DMS79 treated with DMSO at 0.1 percent for 48 hours (cell line): ENCODE data around the gene ZFYVE9.
"Not testable (repeated sequence)": the region's sequence is repeated elsewhere in the genome, so short reads cannot be mapped to it uniquely, and the experiment has no call there.

Source experiments
- DNase-seq: peaks from one replicate; lab custom pipeline; 2025; lab: John Stamatoyannopoulos, UW

The ZFYVE9 gene

GRCh38 chr1:52145137-52145536, 3.2 kb downstream of the ZFYVE9 start:
- no peak for DNase-seq

- not testable (repeated sequence) for DNase-seq
Observed at GRCh38 chr1:52150445-52150844, 8.6 kb downstream of the ZFYVE9 start.

- DNase-seq: no peak
Observed at GRCh38 chr1:52150946-52151345, 9.1 kb downstream of the ZFYVE9 start.

- no peak for DNase-seq
Observed at GRCh38 chr1:52152572-52152971, 10.7 kb downstream of the ZFYVE9 start.

GRCh38 chr1:52153010-52153409, 11.1 kb downstream of the ZFYVE9 start:
- DNase-seq: no peak

- no peak for DNase-seq
Observed at GRCh38 chr1:52153898-52154297, 12.0 kb downstream of the ZFYVE9 start.

- no peak for DNase-seq
Observed at GRCh38 chr1:52156460-52156859, 14.6 kb downstream of the ZFYVE9 start.

GRCh38 chr1:52157582-52157981, 15.7 kb downstream of the ZFYVE9 start:
- DNase-seq: no peak

- DNase-seq: no peak
Observed at GRCh38 chr1:52158218-52158617, 16.3 kb downstream of the ZFYVE9 start.

- no peak for DNase-seq
Observed at GRCh38 chr1:52159033-52159789, 17.3 kb downstream of the ZFYVE9 start.

- no peak for DNase-seq
Observed at GRCh38 chr1:52162947-52163346, 21.1 kb downstream of the ZFYVE9 start.

GRCh38 chr1:52164604-52165003, 22.7 kb downstream of the ZFYVE9 start:
- no peak for DNase-seq

- no peak for DNase-seq
Observed at GRCh38 chr1:52166996-52167753, 25.3 kb downstream of the ZFYVE9 start.

GRCh38 chr1:52168373-52169080, 26.6 kb downstream of the ZFYVE9 start:
- no peak for DNase-seq

- not testable (repeated sequence) for DNase-seq
Observed at GRCh38 chr1:52171149-52171548, 29.3 kb downstream of the ZFYVE9 start.

- no peak for DNase-seq
Observed at GRCh38 chr1:52179073-52179472, 37.2 kb downstream of the ZFYVE9 start.

- no peak for DNase-seq
Observed at GRCh38 chr1:52180176-52180575, 38.3 kb downstream of the ZFYVE9 start.

- not testable (repeated sequence) for DNase-seq
Observed at GRCh38 chr1:52181759-52182158, 39.9 kb downstream of the ZFYVE9 start.

- not testable (repeated sequence) for DNase-seq
Observed at GRCh38 chr1:52182328-52182727, 40.4 kb downstream of the ZFYVE9 start.

- DNase-seq: peak; percentile 11
Observed at GRCh38 chr1:52182874-52183400, 41.0 kb downstream of the ZFYVE9 start.

- DNase-seq: no peak
Observed at GRCh38 chr1:52186449-52186848, 44.6 kb downstream of the ZFYVE9 start.

GRCh38 chr1:52189898-52190480, 48.1 kb downstream of the ZFYVE9 start:
- DNase-seq: no peak
